Activated CD4-positive, alpha-beta memory T cell treated with anti-CD3 and anti-CD28 coated beads for 36 hours (primary cell): ENCODE results near the gene MAP2K4. TPM values are rescaled to one million over a fixed set of nuclear protein-coding genes. Genes with fewer than 3 reads are reported as not detected.
"Not testable (repeated sequence)": the region's sequence is repeated elsewhere in the genome, so short reads cannot be mapped to it uniquely, and the experiment has no call there.

Experiments
- CTCF ChIA-PET: fragments of 350-600 bp; sonication (Branson Sonifier 250); formaldehyde crosslinking; loops from one replicate; lab custom pipeline; 2021; ENCODE audit warnings: antibody characterized with exemption, inconsistent platforms; lab: Charles Lee
- POLR2A ChIA-PET: fragments of 350-600 bp; sonication (Branson Sonifier 250); formaldehyde crosslinking; loops from one replicate; lab custom pipeline; 2021; ENCODE audit warnings: antibody characterized with exemption; lab: Charles Lee
- DNase-seq: peaks from one replicate; pipeline ENCODE4 v3.0.0-alpha.2; 2020
- H3K27ac Mint-ChIP-seq: one replicate; pipeline ENCODE4 v1.8.0; 2021; ENCODE audit warnings: mixed read lengths
- H3K27me3 Mint-ChIP-seq: one replicate; pipeline ENCODE4 v1.8.0; 2021; ENCODE audit warnings: mixed read lengths
- H3K36me3 Mint-ChIP-seq: one replicate; pipeline ENCODE4 v1.8.0; 2021; ENCODE audit warnings: mixed read lengths
- H3K4me1 Mint-ChIP-seq: one replicate; pipeline ENCODE4 v1.8.0; 2021; ENCODE audit warnings: low read depth, mixed read lengths
- H3K4me3 Mint-ChIP-seq: one replicate; pipeline ENCODE4 v1.8.0; 2021; ENCODE audit warnings: mild to moderate bottlenecking, mixed read lengths
- H3K9me3 Mint-ChIP-seq: one replicate; pipeline ENCODE4 v1.8.0; 2021; ENCODE audit warnings: mixed read lengths
- intact Hi-C: fragments of 100-400 bp; cut with micrococcal nuclease; formaldehyde crosslinking; loops from one replicate; pipeline ENCODE4 v1.15.1; 2023
- total RNA-seq, 2 experiments: library from RNA; stranded (reverse); gene quantifications; one replicate each; pipeline ENCODE4 v1.2.3, GENCODE V29; 2021

Gene MAP2K4
- 10 to 100 TPM; 22.0 to 27.2 TPM for total RNA-seq

- POLR2A ChIA-PET: interaction anchor here (0.6 to 5.6 kb wide), 5 partner anchors 13 to 186 kb away, joined by 3 to 89 read pairs (median 3); partner anchors contain the start of gene ZNF18
- peak within 1 kb of the TSS; percentile 18 for H3K27ac Mint-ChIP-seq
- peak; percentile 95 for DNase-seq
- H3K9me3 Mint-ChIP-seq: no peaks in the 10 kb centered on the region
- peaks cover 44% of the 10 kb centered on the region for H3K4me1 Mint-ChIP-seq
- H3K27me3 Mint-ChIP-seq: no peaks in the 10 kb centered on the region
- peak within 1 kb of the TSS; percentile 75 for H3K4me3 Mint-ChIP-seq
- intact Hi-C loops: loop anchor here (1.0 to 2.0 kb wide), 2 partner anchors 20 to 24 kb away; partner anchors contain the start of gene ZNF18
- H3K36me3 Mint-ChIP-seq: no peaks in the 10 kb centered on the region
- CTCF ChIA-PET: interaction anchor here (1.0 to 1.7 kb wide), 4 partner anchors 24 to 27 kb away, joined by 3 to 11 read pairs (median 5); partner anchors contain the start of gene ZNF18
Observed at GRCh38 chr17:12020642-12021622, at the start of gene MAP2K4. TSS of gene MAP2K4 (plus strand) at chr17:12020877. CDS start at chr17:12020887, 10 bp downstream.

GRCh38 chr17:11972741-11973140 is 47.9 kb upstream of the MAP2K4 start:
- H3K4me3 Mint-ChIP-seq, CTCF ChIA-PET: not testable (repeated sequence)
- H3K9me3 Mint-ChIP-seq: peaks cover 36% of the 10 kb centered on the region

GRCh38 chr17:11979795-11980194 is 40.9 kb upstream of the MAP2K4 start:
- intact Hi-C loops: loop anchor here (10.0 kb wide), 1 partner anchor 1105 kb away; no protein-coding TSS in a partner anchor
- Mint-ChIP-seq H3K4me1 (no peaks in the 10 kb centered on the region), H3K36me3 (peaks cover 63% of the 10 kb centered on the region), H3K4me3 (no peak overlapping the region), H3K9me3 (no peaks in the 10 kb centered on the region), H3K27me3 (no peaks in the 10 kb centered on the region), H3K27ac (no peak overlapping the region)
- ChIA-PET CTCF (no interaction called here), POLR2A (no interaction called here)
- DNase-seq: no peak

More at GRCh38 chr17:11972741-11973140, 47.9 kb upstream of the MAP2K4 start:
- H3K36me3 Mint-ChIP-seq: peaks cover 53% of the 10 kb centered on the region
- DNase-seq, H3K4me1 Mint-ChIP-seq, POLR2A ChIA-PET, H3K27ac Mint-ChIP-seq, H3K27me3 Mint-ChIP-seq, intact Hi-C loops: not testable (repeated sequence)

GRCh38 chr17:11980813-11981212 is 39.9 kb upstream of the MAP2K4 start:
- CTCF ChIA-PET: no interaction called here
- no peak overlapping the region for H3K4me3 Mint-ChIP-seq
- no peak for DNase-seq
- intact Hi-C loops: loop anchor here (10.0 kb wide), 1 partner anchor 1106 kb away; no protein-coding TSS in a partner anchor
- H3K36me3 Mint-ChIP-seq: peaks cover 58% of the 10 kb centered on the region
- POLR2A ChIA-PET: no interaction called here
- H3K27me3 Mint-ChIP-seq: no peaks in the 10 kb centered on the region
- no peaks in the 10 kb centered on the region for H3K4me1 Mint-ChIP-seq
- H3K9me3 Mint-ChIP-seq: no peaks in the 10 kb centered on the region
- H3K27ac Mint-ChIP-seq: no peak overlapping the region

- no peaks in the 10 kb centered on the region for H3K9me3 Mint-ChIP-seq
- peaks cover 57% of the 10 kb centered on the region for H3K36me3 Mint-ChIP-seq
- ChIA-PET CTCF (no interaction called here), POLR2A (no interaction called here)
- no peaks in the 10 kb centered on the region for H3K27me3 Mint-ChIP-seq
- intact Hi-C loops: loop anchor here (10.0 kb wide), 1 partner anchor 1107 kb away; no protein-coding TSS in a partner anchor
- DNase-seq: no peak
- H3K4me1 Mint-ChIP-seq: no peaks in the 10 kb centered on the region
- no peak overlapping the region for H3K27ac Mint-ChIP-seq
- H3K4me3 Mint-ChIP-seq: no peak overlapping the region
Observed at GRCh38 chr17:11981862-11982261, 38.8 kb upstream of the MAP2K4 start.

GRCh38 chr17:11986179-11986941 is 34.3 kb upstream of the MAP2K4 start:
- ChIA-PET CTCF (interaction anchor here (0.7 to 1.7 kb wide), 5 partner anchors 9 to 1111 kb away, joined by 3 to 6 read pairs (median 3); no protein-coding TSS in a partner anchor), POLR2A (interaction anchor here (1.1 kb wide), 1 partner anchor 10 kb away, joined by 3 read pairs; the partner anchor contains the start of gene ZNF18)
- intact Hi-C loops: loop anchor here (10.0 kb wide), 1 partner anchor 1112 kb away; no protein-coding TSS in a partner anchor

GRCh38 chr17:11986942-11987329 is 33.7 kb upstream of the MAP2K4 start:
- ChIA-PET CTCF (interaction anchor here (0.7 to 1.7 kb wide), 5 partner anchors 10 to 1111 kb away, joined by 3 to 6 read pairs (median 3); no protein-coding TSS in a partner anchor), POLR2A (interaction anchor here (1.1 kb wide), 1 partner anchor 10 kb away, joined by 3 read pairs; the partner anchor contains the start of gene ZNF18)
- Mint-ChIP-seq H3K4me1 (peaks cover 4% of the 10 kb centered on the region), H3K4me3 (no peak overlapping the region), H3K9me3 (no peaks in the 10 kb centered on the region), H3K27me3 (no peaks in the 10 kb centered on the region), H3K27ac (no peak overlapping the region), H3K36me3 (peaks cover 60% of the 10 kb centered on the region)
- intact Hi-C loops: loop anchor here (10.0 kb wide), 1 partner anchor 1112 kb away; no protein-coding TSS in a partner anchor
- DNase-seq: no peak

More at GRCh38 chr17:11986179-11986941, 34.3 kb upstream of the MAP2K4 start:
- no peaks in the 10 kb centered on the region for H3K9me3 Mint-ChIP-seq
- DNase-seq: no peak
- H3K27ac Mint-ChIP-seq: no peak overlapping the region
- peaks cover 64% of the 10 kb centered on the region for H3K36me3 Mint-ChIP-seq
- H3K4me1 Mint-ChIP-seq: peaks cover 4% of the 10 kb centered on the region
- H3K4me3 Mint-ChIP-seq: no peak overlapping the region
- H3K27me3 Mint-ChIP-seq: no peaks in the 10 kb centered on the region

- POLR2A ChIA-PET: no interaction called here
- CTCF ChIA-PET: no interaction called here
Observed at GRCh38 chr17:11990363-11990983, 30.2 kb upstream of the MAP2K4 start.

GRCh38 chr17:11991461-11991860 is 29.2 kb upstream of the MAP2K4 start:
- POLR2A ChIA-PET: no interaction called here
- intact Hi-C loops: no loop called here
- Mint-ChIP-seq H3K9me3 (no peaks in the 10 kb centered on the region), H3K27ac (no peak overlapping the region), H3K4me1 (peaks cover 9% of the 10 kb centered on the region), H3K36me3 (peaks cover 41% of the 10 kb centered on the region), H3K4me3 (no peak overlapping the region), H3K27me3 (no peaks in the 10 kb centered on the region)
- no peak for DNase-seq
- CTCF ChIA-PET: no interaction called here

More at GRCh38 chr17:11990363-11990983, 30.2 kb upstream of the MAP2K4 start:
- intact Hi-C loops: no loop called here
- DNase-seq: no peak
- peaks cover 44% of the 10 kb centered on the region for H3K36me3 Mint-ChIP-seq
- H3K9me3 Mint-ChIP-seq: no peaks in the 10 kb centered on the region
- H3K4me3 Mint-ChIP-seq: no peak overlapping the region
- H3K27ac Mint-ChIP-seq: no peak overlapping the region
- H3K4me1 Mint-ChIP-seq: peaks cover 6% of the 10 kb centered on the region
- no peaks in the 10 kb centered on the region for H3K27me3 Mint-ChIP-seq

GRCh38 chr17:11996722-11997146 is 23.9 kb upstream of the MAP2K4 start:
- H3K4me1 Mint-ChIP-seq: peaks cover 13% of the 10 kb centered on the region
- peaks cover 8% of the 10 kb centered on the region for H3K36me3 Mint-ChIP-seq
- no peaks in the 10 kb centered on the region for H3K9me3 Mint-ChIP-seq
- peak overlapping the region; percentile 86 for H3K4me3 Mint-ChIP-seq
- DNase-seq: peak; percentile 55
- CTCF ChIA-PET: interaction anchor here (0.9 to 1.6 kb wide), 5 partner anchors 10 to 1035 kb away, joined by 3 to 11 read pairs (median 3); partner anchors contain the start of gene MAP2K4
- peak overlapping the region; percentile 83 for H3K27ac Mint-ChIP-seq
- POLR2A ChIA-PET: interaction anchor here (0.5 to 3.1 kb wide), 9 partner anchors 10 to 115 kb away, joined by 3 to 89 read pairs (median 3); partner anchors contain the start of gene MAP2K4
- no peaks in the 10 kb centered on the region for H3K27me3 Mint-ChIP-seq
- intact Hi-C loops: loop anchor here (1.0 to 5.0 kb wide), 3 partner anchors 24 to 1299 kb away; partner anchors contain the start of genes ADPRM, ELAC2, MAP2K4 and SCO1
